ENCODE data around the gene NECTIN2.

NECTIN2 gene

DNA sequence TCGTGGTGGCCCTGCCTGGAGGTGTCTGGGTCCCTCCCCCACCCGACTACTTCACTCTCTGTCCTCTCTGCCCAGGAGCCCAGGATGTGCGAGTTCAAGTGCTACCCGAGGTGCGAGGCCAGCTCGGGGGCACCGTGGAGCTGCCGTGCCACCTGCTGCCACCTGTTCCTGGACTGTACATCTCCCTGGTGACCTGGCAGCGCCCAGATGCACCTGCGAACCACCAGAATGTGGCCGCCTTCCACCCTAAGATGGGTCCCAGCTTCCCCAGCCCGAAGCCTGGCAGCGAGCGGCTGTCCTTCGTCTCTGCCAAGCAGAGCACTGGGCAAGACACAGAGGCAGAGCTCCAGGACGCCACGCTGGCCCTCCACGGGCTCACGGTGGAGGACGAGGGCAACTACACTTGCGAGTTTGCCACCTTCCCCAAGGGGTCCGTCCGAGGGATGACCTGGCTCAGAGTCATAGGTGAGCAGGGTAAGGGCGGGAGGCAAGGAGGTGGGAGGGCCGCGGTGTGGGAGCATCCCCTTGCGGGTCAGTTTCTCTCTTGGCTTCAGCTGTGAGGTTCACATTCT, 19.2 kb downstream of the NECTIN2 start:
- TF ChIP-seq, protein P1, sequence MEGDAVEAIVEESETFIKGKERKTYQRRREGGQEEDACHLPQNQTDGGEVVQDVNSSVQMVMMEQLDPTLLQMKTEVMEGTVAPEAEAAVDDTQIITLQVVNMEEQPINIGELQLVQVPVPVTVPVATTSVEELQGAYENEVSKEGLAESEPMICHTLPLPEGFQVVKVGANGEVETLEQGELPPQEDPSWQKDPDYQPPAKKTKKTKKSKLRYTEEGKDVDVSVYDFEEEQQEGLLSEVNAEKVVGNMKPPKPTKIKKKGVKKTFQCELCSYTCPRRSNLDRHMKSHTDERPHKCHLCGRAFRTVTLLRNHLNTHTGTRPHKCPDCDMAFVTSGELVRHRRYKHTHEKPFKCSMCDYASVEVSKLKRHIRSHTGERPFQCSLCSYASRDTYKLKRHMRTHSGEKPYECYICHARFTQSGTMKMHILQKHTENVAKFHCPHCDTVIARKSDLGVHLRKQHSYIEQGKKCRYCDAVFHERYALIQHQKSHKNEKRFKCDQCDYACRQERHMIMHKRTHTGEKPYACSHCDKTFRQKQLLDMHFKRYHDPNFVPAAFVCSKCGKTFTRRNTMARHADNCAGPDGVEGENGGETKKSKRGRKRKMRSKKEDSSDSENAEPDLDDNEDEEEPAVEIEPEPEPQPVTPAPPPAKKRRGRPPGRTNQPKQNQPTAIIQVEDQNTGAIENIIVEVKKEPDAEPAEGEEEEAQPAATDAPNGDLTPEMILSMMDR (IDR thresholded peaks at IDR 0.05; ENCODE audit: low read depth, low read length) = no peak
- no peak for TF ChIP-seq EZH2phosphoT487 (IDR thresholded peaks at IDR 0.05; ENCODE audit: low read depth)
- Histone ChIP-seq H3K4me3 (ENCODE audit: low read length) (no peak overlapping the region), H3K79me2 (ENCODE audit: low read length) (no peaks in the 10 kb centered on the region), H3K36me3 (replicated peaks; ENCODE audit: low read depth, low read length) (no peaks in the 10 kb centered on the region), H3K27ac (ENCODE audit: low read length) (no peak overlapping the region), H3K9ac (ENCODE audit: low read length) (no peak overlapping the region), H4K20me1 (ENCODE audit: insufficient read depth, low read length) (no peaks in the 10 kb centered on the region), H3K4me1 (ENCODE audit: low read length) (no peaks in the 10 kb centered on the region), H2AFZ (ENCODE audit: low read depth, low read length) (no peak overlapping the region), H3K9me3 (ENCODE audit: insufficient read depth, low read length) (no peaks in the 10 kb centered on the region), H3K4me2 (ENCODE audit: low read length) (no peak overlapping the region), H3K27me3 (ENCODE audit: low read depth, low read length) (peaks cover 7% of the 10 kb centered on the region; the same call in 1 of the 2 replicates)

DNA sequence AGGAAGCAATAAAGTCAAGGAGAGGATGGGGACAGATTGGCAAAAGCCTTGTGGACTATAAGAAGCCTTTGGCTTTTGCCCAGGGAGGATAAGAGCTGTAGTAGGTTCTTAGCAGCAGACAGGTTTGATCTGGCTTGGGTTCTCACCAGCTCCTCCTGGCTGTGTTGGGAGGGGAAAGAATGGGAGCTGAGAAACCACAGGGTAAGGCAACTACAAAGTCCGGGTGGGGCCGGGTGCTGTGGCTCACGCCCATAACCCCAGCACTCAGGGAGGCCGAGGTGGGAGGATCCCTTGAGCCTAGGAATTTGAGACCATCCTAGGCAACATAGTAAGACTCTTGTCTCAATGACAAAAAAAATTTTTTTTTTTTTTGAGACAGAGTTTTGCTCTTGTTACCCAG, 20.6 kb downstream of the NECTIN2 start:
- no peaks in the 10 kb centered on the region for H3K36me3 ChIP-seq (replicated peaks; ENCODE audit: low read depth, low read length)
- H2AFZ ChIP-seq (ENCODE audit: low read depth, low read length) = no peak overlapping the region
- H3K27ac ChIP-seq (ENCODE audit: low read length) = no peak overlapping the region
- no peak overlapping the region for H3K4me2 ChIP-seq (ENCODE audit: low read length)
- H3K79me2 ChIP-seq (ENCODE audit: low read length) = no peaks in the 10 kb centered on the region
- no peak overlapping the region for H3K4me3 ChIP-seq (ENCODE audit: low read length)
- H3K9ac ChIP-seq (ENCODE audit: low read length) = no peak overlapping the region
- TF ChIP-seq, protein P1 (IDR thresholded peaks at IDR 0.05; ENCODE audit: low read depth, low read length) = no peak
- no peak for TF ChIP-seq EZH2phosphoT487 (IDR thresholded peaks at IDR 0.05; ENCODE audit: low read depth)
- no peaks in the 10 kb centered on the region for H3K4me1 ChIP-seq (ENCODE audit: low read length)
- no peaks in the 10 kb centered on the region; the same call in none of the 2 replicates for H3K27me3 ChIP-seq (ENCODE audit: low read depth, low read length)
- H4K20me1 ChIP-seq (ENCODE audit: insufficient read depth, low read length) = no peaks in the 10 kb centered on the region
- no peaks in the 10 kb centered on the region for H3K9me3 ChIP-seq (ENCODE audit: insufficient read depth, low read length)

DNA sequence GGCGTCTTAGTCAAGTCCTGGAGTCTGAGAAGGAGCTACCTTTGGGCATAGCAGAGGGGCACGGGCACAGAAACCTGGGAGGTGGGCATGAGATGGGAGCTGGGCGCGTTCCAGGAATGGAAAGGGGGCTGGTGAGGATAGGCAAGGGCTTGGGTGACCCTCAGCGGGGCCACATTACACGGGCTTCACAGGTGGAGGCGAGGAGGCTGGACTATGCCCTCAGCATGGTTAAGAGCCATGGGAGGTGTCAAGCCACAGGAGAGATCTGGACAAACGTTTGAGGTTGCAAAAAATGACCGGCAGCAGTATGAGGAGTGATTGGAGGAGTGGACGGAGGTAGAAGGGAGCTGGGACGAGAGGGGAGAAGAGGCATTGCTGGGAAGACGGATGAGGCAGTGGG, 21.5 kb downstream of the NECTIN2 start:
- Histone ChIP-seq H3K9me3 (ENCODE audit: insufficient read depth, low read length) (no peaks in the 10 kb centered on the region), H3K4me2 (ENCODE audit: low read length) (no peak overlapping the region), H3K27me3 (ENCODE audit: low read depth, low read length) (no peaks in the 10 kb centered on the region; the same call in none of the 2 replicates), H3K27ac (ENCODE audit: low read length) (no peak overlapping the region), H3K9ac (ENCODE audit: low read length) (no peak overlapping the region), H3K4me3 (ENCODE audit: low read length) (no peak overlapping the region), H4K20me1 (ENCODE audit: insufficient read depth, low read length) (no peaks in the 10 kb centered on the region), H3K79me2 (ENCODE audit: low read length) (no peaks in the 10 kb centered on the region), H3K4me1 (ENCODE audit: low read length) (no peaks in the 10 kb centered on the region), H2AFZ (ENCODE audit: low read depth, low read length) (no peak overlapping the region), H3K36me3 (replicated peaks; ENCODE audit: low read depth, low read length) (no peaks in the 10 kb centered on the region)
- TF ChIP-seq, protein P1 (IDR thresholded peaks at IDR 0.05; ENCODE audit: low read depth, low read length) = no peak
- no peak for TF ChIP-seq EZH2phosphoT487 (IDR thresholded peaks at IDR 0.05; ENCODE audit: low read depth)

DNA sequence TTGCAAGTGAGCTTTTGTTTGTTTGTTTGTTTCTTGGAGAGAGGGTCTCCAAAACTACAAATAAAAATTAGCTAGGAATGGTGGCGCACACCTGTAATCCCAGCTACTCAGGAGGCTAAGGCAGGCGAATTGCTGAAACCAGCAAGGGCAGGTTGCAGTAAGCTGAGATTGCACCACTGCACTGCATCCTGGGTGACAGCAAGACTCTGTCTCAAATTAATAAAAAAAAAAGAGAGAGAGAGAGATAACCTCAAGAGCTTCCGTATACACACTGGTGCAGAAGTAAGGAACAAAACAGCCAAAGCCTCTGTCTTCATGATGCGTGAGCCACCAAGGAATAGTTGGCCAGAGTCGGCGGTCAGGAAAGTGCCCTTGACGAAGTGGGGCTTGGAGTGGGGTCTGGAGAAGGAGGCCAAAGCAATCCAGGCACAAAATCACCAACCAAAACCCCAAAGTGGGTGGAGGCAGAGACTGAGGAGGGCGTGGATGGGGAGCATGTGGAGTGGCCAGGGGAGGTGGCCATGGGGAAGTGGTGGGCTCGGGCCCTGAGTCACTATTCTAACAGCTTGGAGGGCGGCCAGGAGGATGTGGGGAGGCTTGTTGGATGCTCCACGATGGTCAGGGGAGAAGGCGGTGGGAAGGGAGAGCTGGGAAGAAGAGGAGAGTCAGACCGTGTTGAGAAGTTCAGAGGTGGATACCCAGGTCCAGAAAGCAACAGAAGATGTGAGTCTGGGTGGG, 23.8 kb downstream of the NECTIN2 start:
- Histone ChIP-seq H3K36me3 (replicated peaks; ENCODE audit: low read depth, low read length) (no peaks in the 10 kb centered on the region), H3K27me3 (ENCODE audit: low read depth, low read length) (no peaks in the 10 kb centered on the region; the same call in none of the 2 replicates), H3K4me2 (ENCODE audit: low read length) (no peak overlapping the region), H3K4me1 (ENCODE audit: low read length) (no peaks in the 10 kb centered on the region), H3K9ac (ENCODE audit: low read length) (no peak overlapping the region), H4K20me1 (ENCODE audit: insufficient read depth, low read length) (no peaks in the 10 kb centered on the region), H3K79me2 (ENCODE audit: low read length) (no peaks in the 10 kb centered on the region), H3K4me3 (ENCODE audit: low read length) (no peak overlapping the region), H2AFZ (ENCODE audit: low read depth, low read length) (no peak overlapping the region), H3K27ac (ENCODE audit: low read length) (no peak overlapping the region), H3K9me3 (ENCODE audit: insufficient read depth, low read length) (no peaks in the 10 kb centered on the region)
- TF ChIP-seq EZH2phosphoT487 (IDR thresholded peaks at IDR 0.05; ENCODE audit: low read depth) = no peak
- TF ChIP-seq, protein P1 (IDR thresholded peaks at IDR 0.05; ENCODE audit: low read depth, low read length) = no peak
